Measurements from ENCODE around the gene NDUFA11.

Gene NDUFA11

DNA sequence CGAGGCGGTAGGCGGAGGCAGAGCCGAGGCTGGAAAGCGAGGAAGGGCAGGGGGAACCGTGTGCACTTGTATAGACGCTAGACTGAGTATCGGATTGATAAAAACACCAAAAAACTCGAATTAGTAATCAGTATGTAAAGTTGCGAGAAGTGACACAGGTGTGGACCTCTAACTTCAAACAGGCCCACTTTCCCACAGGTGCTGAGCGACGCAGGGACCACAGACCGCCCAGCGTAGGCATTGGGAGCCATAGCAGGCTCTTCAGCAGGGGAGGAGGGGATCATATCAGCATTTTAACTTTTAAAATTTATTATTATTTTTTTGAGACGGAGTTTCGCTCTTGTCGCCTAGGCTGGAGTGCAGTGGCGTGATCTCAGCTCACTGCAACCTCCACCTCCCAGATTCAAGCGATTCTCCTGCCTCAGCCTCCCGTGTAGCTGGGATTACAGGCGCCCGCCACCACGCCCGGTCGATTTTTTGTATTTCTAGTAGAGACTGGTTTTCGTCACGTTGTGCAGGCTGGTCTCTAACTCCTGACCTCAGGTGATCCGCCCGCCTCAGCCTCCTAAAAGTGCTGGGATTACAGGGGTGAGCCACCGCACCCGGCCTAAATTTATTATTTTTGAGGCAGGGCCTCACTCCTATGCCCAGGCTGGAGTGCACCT lies 1.7 kb upstream of the NDUFA11 start:
- DNase-seq = no peak

DNA sequence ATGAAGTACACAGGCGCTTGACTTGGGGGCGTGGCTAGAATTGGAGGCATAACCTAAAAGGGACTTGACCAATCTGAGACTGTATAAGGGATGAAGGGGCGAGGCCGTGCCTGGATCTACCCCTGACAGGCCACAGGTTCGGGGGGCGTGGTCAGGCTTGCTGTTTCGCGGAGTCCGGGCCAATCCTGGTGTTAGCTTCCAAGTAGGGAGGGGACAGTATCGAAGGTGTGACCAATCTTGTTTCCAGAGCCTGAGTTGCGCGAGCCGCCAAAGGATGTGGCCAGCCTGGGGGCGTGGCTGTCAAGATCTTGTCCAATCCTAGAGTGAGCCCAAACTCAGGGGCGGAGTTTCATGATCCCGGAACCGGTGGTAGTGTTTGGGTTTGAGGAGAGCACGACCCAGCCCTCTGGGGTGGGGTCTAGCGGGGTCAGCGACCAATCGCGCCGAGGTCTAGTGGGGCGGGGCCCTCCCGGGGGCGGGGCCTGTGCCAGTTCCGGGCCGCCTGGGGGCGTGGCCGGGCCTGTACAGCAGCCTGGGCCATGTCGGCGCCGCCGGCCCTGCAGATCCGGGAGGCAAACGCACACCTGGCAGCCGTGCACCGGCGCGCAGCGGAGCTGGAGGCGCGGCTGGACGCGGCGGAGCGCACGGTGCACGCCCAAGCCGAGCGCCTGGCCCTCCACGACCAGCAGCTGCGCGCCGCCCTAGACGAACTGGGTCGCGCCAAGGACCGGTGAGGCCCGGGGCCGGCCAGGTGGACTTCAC lies 943 bp upstream of the NDUFA11 start, which contains the start of gene VMAC:
TSS of gene VMAC (plus strand) at position 521 of the 762 bp plus-strand sequence. CDS start at position 540, 19 bp downstream.
- peak; percentile 98 for DNase-seq

DNA sequence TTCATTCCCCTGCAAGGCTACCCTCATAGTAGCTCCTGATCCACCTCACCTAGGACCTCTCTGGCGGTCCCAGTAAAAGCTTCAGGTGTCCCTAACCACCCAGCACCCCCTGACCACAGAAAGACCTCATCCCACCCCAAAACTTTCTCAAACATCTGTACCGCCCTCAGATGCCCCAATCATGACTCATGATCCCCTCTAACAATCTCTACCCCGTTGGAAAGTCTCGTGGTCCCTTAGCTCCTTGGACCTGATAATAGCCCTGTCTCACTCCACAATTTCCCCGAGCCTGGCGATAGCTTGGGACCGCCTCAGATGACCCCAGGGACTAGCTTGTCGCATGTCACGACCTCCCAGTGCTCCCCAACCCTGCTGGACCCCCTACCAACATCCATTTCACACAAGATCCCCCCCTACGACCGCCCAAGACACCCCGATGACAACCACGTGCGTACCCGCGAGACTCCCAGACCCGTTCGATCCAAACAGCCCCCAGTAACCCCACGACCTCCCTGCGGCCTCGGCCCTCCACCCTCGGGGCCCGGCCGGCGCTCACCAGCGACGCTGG lies 450 bp downstream of the NDUFA11 start:
- no peak for DNase-seq

- DNase-seq = no peak
Observed at GRCh38 chr19:5900976-5901375, 2.6 kb downstream of the NDUFA11 start.

GRCh38 chr19:5899728-5900526 lies 3.7 kb downstream of the NDUFA11 start:
- no peak for DNase-seq

DNA sequence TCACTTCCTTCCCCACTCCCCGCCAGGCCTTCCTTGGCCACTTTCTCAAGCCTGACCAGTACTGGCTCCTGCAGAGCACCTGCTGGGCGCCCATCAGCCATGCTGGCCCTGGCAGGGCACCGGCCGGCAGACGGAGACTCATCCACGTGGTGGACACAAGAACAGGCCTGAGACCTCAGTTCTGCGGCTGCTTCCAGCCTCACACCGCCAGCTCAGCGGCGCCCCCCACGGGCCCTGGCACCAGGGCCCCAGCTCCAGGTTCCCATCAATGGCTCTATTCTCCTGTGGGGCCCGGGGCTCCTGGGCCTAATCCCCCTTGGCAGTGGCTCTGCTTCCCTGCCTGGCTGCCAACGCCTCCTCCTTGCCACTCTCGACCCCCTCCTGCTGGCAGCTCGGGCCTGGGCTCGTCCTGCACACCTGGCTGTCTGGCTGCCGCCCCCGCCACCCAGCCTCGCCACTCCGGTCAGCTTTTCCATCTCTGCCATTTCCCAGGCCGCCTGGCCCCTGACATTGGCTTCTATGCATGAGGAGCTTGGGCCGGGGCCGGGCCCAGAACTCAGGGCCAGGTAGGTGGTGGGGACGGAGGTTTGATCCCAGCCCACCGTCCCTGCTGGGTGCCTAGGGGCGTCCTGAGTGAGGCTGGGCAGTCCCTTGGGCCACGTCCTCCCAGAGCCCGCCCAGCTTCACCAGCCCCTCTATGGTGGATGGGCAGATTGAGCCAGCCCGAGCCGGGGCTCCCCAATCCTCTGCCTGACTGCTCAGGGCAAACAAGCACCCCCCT lies 6.2 kb downstream of the NDUFA11 start:
- DNase-seq = no peak

GRCh38 chr19:5896365-5897076 lies 7.1 kb downstream of the NDUFA11 start:
- DNase-seq = no peak

- DNase-seq = no peak
Observed at GRCh38 chr19:5895890-5896289, 7.7 kb downstream of the NDUFA11 start.

DNA sequence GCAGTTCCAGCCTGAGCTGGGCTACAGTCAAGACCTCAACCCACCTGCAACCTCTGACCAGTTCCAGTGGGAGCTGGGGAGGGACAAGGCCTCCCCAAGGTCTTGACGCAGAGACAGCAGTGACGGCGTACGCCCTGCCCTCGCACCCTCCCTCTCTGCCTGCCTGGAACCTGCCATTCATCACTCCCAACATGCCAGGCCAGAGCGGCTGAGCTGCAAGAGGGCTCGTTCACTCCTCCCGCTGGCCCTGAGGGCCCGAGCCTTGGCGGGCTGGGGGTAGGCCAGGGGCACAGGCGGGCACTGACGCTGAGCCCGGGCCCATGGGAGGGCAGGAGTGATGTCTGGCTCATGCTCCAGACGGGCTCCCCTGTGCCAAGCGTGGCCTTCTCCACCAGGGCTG lies 8.2 kb downstream of the NDUFA11 start:
- DNase-seq = no peak

DNA sequence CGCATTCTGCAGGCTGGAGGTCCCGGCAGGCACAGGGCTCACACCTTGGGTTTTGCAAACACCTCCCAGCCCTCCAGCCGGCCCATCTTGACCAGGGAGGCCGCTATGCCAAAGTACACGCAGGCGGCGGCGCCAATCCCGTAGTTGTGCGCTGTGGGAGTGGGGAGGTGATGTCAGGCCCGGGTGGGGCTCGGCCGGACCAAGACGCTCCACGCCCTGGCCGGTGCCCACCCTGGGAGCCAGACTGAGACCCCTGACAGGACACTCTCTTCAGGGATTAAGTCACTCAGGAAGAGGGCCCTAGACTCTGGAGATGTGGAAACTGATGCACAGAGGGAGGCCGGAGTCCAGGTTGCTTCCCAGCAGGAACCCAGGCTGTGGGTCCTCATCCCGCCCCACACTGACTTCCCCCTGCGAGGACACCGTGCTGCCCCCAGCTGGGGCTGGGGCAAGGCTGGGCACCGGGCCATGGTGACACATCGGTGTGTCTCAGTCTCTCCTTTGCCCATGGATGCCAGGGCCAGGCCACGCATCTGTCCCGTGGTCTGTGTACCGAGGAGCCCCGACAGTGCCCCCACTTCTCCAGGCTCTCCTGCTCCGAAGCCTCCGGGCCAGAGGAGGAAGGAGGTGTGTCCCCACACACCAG lies 8.8 kb downstream of the NDUFA11 start:
- no peak for DNase-seq

DNA sequence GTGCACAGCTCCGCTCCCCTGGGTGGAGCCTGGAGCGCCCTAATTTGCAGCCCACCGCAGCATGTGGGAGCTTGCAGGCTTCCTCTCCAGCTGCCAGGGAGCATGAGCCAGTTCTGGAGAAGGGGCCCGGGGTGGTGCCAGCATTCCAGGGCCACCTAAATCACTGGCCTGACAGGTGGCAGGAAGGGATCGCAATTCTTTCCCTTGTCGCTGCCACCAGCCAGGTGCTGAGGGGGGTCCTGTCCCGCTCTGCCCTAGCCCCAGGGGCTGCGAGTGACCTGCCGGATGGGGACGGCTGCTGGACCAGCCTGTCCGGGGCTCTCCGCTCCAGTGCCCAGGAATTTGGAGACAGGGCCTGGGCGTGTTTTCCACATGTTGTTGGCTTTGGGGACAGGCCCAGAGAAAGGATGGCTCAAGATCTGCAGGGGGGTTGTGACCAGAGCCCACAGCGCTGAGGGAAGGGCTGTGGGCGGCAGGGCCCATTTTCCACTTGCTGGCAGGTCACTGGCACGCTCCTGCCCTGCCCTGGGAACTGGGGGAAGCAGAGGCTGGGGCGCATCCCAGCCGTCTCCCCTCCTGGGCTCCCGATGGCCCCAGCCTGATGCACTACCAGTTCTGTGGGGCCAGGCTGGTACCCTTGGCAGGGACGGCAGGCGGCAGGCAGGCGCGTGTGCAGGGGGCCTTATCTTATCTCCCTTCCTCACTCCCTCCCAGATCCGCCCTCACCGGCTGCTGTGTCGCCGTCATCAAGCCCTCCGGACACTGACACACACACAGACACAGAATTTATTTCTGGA lies 9.5 kb downstream of the NDUFA11 start:
- DNase-seq = no peak

DNA sequence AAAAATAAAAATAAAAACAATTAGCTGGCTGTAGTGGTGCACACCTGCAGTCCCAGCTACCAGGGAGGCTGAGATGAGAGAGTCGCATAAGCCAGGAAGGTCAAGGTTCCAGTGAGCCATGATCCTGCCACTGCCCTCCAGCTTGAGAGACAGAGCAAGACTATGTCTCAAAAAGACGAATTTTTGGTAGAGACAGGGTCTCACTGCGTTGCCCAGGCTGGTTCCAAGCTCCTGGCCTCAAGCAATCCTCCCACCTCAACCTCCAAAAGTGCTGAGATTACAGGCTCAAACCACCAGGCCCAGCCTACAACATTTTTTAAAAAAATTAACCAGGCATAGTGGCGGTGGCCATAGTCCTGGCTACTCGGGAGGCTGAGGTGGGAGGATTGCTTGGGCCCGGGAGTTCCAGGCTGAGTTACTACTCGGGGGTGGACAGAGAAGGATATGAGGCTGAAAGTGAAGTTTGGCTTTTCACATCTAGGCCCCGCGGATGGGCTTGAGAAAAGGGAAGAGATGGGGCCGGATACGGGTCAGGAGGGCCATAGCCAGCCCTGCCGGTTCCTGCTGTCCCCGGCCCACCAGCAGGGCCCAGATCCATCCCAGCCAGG lies 10.2 kb downstream of the NDUFA11 start:
- DNase-seq = no peak

GRCh38 chr19:5892772-5893275 lies 10.8 kb downstream of the NDUFA11 start:
- DNase-seq = no peak

DNA sequence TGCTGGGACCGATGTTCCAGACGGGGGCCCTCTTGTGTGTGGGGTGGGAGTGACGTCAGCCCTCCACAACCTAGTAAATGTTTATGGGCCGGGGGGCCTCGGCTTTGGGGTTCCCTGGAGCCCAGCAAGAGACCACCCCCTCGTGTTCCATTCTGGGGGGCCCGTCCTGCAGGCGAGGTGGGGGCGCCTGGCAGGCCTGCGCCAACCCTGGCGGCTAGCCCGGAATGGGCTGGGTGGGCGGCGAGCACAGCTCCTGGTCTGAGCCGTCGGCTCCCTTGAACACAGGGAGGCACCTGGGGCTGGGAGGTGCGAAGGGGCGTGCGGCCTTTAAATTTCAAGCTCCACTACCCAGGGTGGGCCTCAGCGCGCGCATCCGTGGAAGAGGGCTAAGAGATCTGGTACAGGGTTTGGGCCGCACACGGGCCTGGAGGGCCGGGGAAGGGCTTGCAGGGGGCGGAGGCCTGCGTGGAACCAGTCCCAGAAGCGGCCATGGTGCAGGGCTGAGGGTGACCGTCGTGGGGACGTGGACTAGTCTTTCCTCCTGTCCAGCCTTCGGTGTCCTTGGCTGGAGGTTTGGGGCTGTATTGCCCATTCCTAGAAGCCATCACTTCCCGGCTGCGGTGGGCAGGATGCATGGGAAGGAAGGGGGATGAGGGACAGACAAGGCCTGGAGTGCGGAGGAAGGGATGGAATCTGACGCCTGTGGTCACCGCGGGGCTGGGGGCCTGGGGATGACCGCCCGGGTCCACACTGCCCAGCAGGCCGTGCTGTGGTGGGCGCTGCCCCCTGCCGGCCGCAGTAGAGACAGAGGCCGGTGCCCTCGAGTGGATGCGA lies 11.4 kb downstream of the NDUFA11 start:
- peak; percentile 69 for DNase-seq

DNA sequence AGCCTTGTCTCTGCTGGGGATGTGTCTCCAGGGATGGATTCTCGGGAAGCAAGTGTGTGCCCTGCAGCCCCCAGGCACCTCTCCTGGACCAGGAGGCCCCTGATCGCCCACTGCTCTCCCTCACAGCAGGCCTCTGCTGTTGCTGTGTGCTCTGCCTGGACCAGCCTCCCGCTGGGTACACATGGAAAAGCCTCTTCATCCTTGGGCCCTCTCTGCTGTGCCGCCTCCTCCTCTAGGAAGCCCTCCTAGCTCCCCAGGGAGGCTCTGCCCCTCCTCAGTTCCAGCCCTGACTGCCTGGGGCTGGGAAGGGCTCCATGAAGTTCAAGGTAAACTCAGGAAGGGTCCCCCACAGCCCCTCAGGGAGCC lies 12.0 kb downstream of the NDUFA11 start:
- no peak for DNase-seq

GRCh38 chr19:5890099-5890498 lies 13.5 kb downstream of the NDUFA11 start:
- no peak for DNase-seq

- no peak for DNase-seq
Observed at GRCh38 chr19:5889288-5889971, 14.2 kb downstream of the NDUFA11 start.
